HG02610 (cell line): ENCODE results near the gene DSC3.
"Not testable (repeated sequence)": the region's sequence is repeated elsewhere in the genome, so short reads cannot be mapped to it uniquely, and the experiment has no call there.

ENCODE experiments used
- ATAC-seq: cut with Tn5 transposase; IDR thresholded peaks from one replicate; pipeline ENCODE4 v1.9.1; 2021; ENCODE audit warnings: mild to moderate bottlenecking, moderate library complexity; ENCODE audit not compliant: unreplicated experiment

The DSC3 gene

GRCh38 chr18:31041271-31042083 is 1.1 kb downstream of the DSC3 start:
- ATAC-seq = peak; percentile 14

- no peak for ATAC-seq
These were observed 1.8 kb downstream of the DSC3 start for GRCh38 chr18:31040686-31041270.

- ATAC-seq = peak; percentile 32
These were observed 3.1 kb downstream of the DSC3 start for GRCh38 chr18:31039426-31039825.

GRCh38 chr18:31037686-31038085 is 4.9 kb downstream of the DSC3 start:
- not testable (repeated sequence) for ATAC-seq

- no peak for ATAC-seq
These were observed 8.0 kb downstream of the DSC3 start for GRCh38 chr18:31034541-31034940.

- ATAC-seq = no peak
These were observed 11.8 kb downstream of the DSC3 start for GRCh38 chr18:31030574-31031278.

GRCh38 chr18:31015715-31016434 is 26.7 kb downstream of the DSC3 start:
- ATAC-seq = no peak

- ATAC-seq = not testable (repeated sequence)
These were observed 31.1 kb downstream of the DSC3 start for GRCh38 chr18:31011455-31011854.

- no peak for ATAC-seq
These were observed 31.9 kb downstream of the DSC3 start for GRCh38 chr18:31010601-31011000.

GRCh38 chr18:30999887-31000628 is 42.5 kb downstream of the DSC3 start:
- no peak for ATAC-seq

- ATAC-seq = no peak
These were observed 43.4 kb downstream of the DSC3 start for GRCh38 chr18:30999186-30999585.

GRCh38 chr18:30997223-30997622 is 45.3 kb downstream of the DSC3 start:
- no peak for ATAC-seq

- no peak for ATAC-seq
These were observed 50.3 kb downstream of the DSC3 start for GRCh38 chr18:30992231-30992630.

GRCh38 chr18:30991397-30991796 is 51.1 kb downstream of the DSC3 start:
- peak; percentile 72 for ATAC-seq

- ATAC-seq = no peak
These were observed 53.4 kb downstream of the DSC3 start for GRCh38 chr18:30989141-30989540.

GRCh38 chr18:30988440-30988839 is 54.1 kb downstream of the DSC3 start:
- no peak for ATAC-seq

GRCh38 chr18:30987467-30988241 is 54.9 kb downstream of the DSC3 start:
- ATAC-seq = peak; percentile 38

GRCh38 chr18:30985753-30986152 is 56.8 kb downstream of the DSC3 start:
- no peak for ATAC-seq

GRCh38 chr18:30982285-30982992 is 60.1 kb downstream of the DSC3 start:
- no peak for ATAC-seq
